GM18870 (cell line): Measurements from ENCODE around the gene DENND1C.

Experiments used
- ATAC-seq: cut with Tn5 transposase; IDR thresholded peaks from one replicate; pipeline ENCODE4 v1.9.1; 2021; ENCODE audit warnings: moderate library complexity; ENCODE audit not compliant: unreplicated experiment

DENND1C gene, protein sequence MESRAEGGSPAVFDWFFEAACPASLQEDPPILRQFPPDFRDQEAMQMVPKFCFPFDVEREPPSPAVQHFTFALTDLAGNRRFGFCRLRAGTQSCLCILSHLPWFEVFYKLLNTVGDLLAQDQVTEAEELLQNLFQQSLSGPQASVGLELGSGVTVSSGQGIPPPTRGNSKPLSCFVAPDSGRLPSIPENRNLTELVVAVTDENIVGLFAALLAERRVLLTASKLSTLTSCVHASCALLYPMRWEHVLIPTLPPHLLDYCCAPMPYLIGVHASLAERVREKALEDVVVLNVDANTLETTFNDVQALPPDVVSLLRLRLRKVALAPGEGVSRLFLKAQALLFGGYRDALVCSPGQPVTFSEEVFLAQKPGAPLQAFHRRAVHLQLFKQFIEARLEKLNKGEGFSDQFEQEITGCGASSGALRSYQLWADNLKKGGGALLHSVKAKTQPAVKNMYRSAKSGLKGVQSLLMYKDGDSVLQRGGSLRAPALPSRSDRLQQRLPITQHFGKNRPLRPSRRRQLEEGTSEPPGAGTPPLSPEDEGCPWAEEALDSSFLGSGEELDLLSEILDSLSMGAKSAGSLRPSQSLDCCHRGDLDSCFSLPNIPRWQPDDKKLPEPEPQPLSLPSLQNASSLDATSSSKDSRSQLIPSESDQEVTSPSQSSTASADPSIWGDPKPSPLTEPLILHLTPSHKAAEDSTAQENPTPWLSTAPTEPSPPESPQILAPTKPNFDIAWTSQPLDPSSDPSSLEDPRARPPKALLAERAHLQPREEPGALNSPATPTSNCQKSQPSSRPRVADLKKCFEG

DNA sequence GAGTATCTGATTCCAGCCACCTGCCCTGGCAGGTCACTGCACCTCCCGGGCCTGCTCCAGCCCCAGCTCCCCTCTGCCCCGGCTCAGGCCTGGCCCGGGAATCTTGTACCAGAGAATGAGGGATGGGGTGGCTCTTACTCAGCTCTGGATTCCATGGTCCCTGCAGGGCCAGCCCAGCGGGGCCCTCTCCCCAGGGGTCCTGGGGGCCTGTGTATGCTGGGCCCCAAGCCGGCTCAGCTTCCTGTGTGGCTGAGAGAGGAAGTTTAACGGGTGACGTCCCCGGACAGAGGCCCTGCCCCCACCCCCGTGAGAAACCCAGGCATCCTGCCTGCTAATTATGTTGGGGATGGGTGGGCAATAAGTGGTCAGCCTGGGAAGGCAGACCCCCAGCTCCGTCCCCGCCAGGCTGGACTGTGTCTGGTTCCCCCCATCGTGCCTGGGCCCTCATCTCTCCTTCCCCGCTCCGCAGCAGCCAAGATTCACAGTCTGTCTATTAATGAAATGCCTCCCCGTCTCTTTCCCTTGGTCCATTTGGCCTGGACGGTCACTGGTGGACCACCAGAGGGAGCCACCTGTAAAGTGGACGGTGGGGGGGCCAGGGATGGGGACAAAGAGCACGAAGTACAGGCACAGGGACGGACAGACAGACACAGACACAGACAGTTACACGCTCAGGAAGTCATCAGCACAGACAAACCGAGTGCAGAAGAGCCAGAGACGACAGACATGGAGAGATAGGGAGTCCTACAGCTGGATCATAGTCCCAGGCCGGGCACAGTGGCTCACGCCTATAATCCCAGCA is at the start of gene DENND1C:
DENND1C (minus strand) TSS at position 247 of the 802 bp plus-strand sequence; CDS start at position 155, 92 bp downstream.
- ATAC-seq, result no peak

DNA sequence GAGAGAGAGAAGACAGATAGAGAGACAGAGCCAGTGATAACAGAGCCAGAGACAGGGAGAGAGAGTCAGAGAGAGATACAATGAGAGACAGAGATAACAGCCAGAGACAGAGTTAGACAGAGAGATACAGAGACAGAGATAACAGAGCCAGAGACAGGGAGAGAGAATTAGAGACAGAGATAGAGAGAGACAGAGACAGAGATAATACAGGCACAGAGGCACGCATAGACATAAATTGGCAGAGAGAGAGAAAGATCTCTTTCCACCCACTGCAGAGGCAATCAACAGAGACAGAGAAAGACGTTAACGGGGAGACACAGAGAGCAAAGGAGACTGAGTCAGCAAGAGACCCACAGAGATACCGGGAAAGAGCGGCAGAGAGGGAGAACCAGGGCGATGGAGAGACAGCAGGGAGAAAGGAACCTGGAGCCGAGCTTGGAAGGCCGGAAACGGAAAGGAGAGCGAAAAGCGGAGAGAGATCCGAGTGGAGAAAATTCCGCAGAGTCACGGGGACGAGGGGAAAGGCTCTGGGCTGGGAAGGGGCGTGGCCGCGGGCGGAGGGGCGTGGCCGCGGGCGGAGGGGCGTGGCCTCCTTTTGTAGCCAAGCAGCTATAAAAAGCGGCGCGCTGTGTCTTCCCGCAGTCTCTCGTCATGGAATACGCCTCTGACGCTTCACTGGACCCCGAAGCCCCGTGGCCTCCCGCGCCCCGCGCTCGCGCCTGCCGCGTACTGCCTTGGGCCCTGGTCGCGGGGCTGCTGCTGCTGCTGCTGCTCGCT is 49.0 kb upstream of the DENND1C start, which contains the start of gene TNFSF9:
TNFSF9 (plus strand) TSS at position 641 of the 777 bp plus-strand sequence; CDS start at position 652, 11 bp downstream.
- ATAC-seq, result no peak

DNA sequence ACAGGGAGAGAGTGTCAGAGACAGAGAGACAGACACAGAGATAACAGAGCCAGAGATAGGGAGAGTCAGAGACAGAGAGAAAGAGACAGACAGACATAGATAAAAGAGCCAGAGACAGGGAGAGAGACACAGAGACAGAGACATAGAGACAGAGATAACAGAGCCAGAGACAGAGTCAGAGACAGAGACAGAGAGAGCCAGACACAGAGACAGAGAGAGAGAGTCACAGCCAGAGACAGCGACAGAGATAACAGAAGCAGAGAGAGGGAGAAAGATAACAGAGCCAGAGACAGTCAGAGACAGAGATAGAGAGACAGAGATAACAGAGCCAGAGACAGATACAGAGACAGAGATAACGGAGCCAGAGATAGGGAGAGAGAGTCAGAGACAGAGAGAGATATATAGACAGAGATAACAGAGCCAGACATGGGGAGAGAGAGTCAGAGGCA is 48.4 kb upstream of the DENND1C start:
- no peak for ATAC-seq

DNA sequence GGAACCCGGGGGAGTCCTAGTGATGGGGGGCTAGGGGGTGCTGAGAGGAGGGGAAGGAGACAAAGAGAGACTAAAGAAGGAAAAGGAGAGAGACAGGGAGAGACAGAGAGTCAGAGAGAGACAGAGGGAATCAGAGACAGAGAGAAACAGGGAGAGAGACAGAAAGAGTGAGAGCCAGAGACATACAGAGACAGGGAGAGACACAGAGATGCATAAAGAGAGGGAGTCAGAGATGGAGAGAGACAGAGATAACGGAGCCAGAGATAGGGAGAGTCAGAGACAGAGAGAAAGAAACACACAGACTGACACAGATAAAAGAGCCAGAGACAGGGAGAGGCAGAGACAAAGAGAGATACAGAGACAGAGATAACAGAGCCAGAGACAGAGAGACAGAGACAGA is 47.8 kb upstream of the DENND1C start:
- ATAC-seq, result no peak

DNA sequence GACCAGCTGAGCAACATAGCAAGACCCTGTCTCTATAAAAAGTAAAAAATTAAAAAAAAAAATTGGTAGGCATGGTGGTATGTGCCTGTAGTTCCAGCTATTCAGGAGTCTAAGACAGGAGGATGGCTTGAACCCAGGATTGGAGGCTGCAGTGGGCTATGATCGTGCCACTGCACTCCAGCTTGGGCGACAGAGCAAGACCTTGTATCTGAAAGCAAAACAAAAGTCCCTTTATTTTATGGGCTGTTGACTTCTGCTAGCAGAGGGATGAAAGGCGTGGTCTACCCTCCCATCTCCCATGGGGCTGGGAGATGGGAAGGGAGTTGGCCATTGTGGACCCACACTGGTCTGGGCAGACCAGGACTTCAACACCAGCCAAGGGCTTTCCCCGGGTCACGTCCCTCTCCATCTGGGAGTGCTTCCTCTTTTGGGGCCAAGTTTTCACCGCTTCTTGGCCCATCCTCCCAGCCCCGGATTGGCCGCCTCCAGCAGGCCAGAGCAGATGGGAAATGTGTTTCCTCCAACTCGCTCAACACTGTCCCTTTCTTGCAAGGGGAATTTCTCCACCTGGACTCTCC is 47.0 kb upstream of the DENND1C start:
- peak; percentile 6 for ATAC-seq

DNA sequence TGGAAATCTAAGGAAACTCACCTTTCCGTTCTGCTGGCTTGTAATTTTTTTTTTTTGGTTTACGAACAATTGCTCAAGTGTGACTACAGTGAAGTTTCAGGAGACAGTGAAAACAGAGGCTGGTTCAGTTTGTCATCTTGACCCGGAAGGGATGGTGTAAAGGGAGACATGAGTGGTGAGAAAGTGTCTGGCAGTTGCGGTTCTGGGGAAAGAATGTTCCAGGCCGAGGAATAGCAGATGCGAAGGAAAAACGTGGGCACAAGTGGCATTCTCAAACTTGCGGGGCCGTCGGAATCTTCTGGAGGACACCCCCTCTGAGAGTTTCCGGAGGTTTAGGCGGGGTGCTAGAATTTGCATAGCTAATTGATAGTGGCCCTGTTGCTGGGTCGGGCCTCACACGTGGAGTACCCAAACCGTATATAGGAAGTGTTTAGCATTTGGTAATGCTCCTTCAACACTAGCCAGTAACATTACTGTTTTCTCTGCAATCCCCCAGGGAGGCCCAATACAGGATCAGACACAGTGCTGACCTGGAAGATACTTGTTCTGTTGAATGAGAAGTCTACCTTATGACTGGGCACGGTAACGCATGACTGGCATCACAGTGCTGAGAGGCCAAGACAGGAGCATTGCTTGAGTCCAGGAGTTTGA is 46.4 kb upstream of the DENND1C start:
- peak; percentile 49 for ATAC-seq

DNA sequence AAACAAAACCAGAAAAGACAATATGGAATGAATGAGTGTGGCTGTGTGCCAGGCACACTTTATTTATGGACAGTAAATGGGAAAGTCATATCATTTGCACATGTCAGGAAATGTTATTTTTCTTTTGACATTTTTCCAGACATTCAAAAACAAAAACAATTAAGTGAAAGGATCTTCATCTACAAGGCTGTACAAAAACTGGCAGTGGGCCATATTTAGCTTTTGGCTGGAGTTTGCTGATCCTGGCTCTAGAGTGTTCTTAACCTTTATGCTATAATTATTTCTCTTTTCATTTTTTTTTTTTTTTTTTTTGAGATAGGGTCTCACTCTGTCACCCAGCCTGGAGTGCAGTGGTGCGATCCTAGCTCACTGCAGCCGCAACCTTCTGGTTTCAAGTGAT is 42.7 kb upstream of the DENND1C start:
- no peak for ATAC-seq

DNA sequence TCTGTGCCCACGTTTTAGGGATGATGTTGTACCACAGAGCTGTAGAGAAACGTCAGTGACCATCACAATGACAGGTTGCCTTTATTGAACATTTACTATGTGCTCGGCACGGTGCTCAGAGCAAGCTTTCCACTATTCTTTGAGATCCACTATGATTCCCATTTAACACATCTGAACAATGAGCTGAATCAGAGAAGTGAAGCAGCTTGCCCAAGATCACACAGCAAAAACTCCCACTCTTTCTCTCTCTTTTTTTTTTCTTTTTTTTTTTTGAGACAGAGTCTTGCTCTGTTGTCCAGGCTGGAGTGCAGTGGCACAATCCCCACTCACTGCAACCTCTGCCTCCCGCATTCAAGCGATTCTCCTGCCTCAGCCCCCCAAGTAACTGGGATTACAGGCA is 41.1 kb upstream of the DENND1C start:
- ATAC-seq, result no peak

DNA sequence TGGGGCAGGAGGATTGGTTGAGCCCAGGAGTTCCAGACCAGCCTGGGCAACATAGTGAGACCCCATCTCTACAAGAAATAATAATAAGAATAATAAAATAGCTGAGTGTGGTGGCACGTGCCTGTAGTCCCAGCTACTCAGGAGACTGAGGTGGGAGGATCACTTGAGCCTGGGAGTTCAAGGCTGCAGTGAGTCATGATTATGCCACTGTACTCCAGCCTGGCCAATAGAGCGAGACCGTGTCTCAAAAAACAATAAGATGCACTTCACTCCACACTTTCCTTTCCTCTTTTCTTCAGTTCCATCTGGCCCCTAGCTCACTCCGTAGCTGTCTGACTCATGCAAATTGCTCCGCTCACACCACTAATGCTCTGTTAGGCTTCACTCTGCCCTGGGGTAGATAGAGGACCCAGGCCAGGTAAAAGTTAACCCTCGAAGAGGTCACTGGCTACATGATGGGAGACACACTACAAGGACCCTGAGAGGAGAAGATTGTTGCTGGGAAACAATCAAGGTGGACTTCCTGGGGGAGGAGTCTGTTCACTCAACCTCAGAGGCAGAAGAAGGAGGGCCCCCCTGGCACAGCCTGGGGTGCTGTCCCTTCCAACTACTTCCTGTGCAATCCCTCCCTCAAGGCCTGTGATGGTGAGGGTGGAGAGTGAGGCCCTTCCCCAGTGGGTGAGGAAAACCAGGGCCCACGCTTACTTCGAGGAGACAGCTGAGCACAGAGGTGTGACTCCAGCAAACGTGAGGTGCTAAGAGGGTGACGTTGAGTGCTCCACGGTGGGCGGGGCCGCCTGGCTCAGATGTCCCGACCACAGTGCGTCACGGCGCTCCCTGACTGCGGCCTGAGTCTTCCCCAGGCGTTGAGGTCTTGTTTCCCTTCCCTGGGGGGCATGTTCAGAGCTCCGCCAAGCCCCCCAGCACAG is 40.4 kb upstream of the DENND1C start:
- ATAC-seq, result no peak

DNA sequence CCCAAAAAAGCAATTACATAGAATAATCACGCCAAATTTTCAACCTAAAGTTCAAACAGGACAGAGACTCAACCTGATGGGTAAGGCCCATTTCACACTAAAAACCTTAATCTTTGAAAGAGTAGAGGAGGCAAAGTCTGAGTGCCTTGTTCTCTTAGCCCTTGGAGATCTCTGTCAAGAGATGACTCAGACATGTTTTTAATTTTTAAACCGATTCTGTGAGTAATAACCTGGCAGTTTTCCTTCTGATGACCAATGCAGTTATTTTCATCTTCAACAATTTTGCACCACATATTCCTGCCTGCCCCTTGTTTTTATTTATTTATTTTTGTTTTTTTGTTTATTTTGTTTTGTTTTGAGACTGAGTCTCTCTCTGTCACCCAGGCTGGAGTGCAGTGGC is 37.7 kb upstream of the DENND1C start:
- ATAC-seq, result no peak

DNA sequence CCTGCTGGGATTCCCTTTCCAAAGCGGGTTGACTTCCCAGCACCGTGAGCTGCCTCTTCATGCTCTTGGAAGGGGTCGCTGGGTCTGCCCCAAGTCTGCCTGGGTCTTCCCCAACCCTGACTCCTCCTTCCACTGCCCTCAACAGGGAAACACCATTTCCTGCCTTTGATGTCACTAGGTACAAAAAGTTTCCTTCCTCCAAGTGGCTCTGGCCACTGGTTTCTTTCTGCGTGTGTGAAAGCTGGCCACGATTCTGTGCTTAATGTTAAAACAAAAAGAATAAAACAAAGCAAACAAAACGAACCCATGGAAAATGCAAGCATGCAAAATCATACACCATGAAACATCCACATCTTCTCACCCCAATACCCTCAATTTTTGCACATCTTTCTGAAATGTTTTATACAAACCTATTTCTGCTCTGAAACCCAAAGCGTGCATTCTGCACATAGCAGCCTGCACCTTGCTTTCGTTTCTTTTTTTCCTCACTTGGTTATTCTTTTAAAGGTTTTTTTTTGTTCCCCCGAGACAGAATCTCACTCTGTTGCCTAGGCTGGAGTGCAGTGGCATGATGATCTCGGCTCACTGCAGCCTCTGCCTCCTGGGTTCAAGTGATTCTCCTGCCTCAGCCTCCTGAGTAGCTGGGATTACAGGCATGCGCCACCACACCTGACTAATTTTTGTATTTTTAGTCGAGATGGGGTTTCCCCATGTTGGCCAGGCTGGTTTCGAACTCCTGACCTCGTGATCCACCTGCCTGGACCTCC is 36.7 kb upstream of the DENND1C start:
- peak; percentile 35 for ATAC-seq

DNA sequence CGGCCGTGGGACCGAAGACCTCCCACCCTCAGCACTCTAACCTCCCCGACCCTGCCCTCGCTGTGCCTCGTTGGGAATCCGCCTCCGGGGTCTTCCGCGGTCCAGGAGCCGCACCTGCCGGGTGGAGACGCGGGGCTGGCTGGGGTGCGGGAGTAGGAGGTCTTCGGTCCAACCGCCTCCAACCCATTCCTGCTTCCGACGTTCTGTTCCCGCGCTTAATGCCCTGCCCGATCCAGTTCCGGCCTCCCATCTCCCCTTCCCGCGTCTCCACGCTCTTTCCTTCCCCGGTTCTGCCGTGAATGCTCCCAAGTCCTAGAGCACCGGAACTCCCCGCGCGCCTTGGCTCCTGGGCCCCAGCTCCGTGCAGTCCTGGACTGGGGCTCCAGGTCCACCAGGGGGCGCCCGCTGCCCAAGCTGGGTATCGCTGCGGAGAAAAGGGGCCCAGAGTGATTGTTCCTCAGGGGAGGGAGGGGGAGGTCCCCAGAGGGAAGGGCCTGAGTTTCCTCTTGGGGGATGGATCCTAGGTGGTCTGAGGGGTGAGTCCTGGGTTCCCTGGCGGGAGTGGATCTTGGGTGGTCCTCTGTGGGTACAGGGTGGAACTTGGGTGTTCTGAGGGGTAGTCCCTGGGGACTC is 35.2 kb upstream of the DENND1C start:
- ATAC-seq, result no peak

DNA sequence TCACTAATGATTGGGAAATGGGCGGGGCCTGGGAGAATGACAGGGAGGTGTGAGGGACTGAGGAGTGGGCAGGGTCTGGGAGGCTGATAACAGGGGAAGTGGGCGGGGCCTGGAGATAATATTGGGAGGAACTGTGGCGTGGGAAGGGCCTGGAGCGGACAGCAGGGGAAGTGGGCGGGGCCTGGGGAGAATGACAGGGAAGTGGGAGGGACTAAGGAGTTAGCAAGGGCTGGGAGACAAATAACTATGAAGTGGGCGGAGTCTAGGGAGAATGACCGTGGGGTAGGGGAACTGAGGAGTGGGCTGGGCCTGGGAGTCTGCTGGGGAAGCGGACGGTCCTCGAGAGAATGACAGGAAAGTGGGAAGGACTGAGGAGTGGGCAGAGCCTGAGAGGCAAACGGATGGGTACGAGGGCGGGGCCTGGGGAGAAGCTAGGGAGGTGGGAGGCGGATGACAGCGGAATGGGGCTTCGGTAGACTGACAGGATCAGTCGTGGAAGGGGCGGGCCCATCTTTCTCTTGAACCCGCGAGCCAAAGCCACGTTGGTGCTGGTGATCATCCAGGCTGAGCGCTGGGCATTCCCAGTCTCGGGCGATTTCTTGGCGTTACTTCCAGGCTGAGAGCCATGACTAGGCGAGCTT is 34.6 kb upstream of the DENND1C start:
- ATAC-seq, result peak; percentile 31

DNA sequence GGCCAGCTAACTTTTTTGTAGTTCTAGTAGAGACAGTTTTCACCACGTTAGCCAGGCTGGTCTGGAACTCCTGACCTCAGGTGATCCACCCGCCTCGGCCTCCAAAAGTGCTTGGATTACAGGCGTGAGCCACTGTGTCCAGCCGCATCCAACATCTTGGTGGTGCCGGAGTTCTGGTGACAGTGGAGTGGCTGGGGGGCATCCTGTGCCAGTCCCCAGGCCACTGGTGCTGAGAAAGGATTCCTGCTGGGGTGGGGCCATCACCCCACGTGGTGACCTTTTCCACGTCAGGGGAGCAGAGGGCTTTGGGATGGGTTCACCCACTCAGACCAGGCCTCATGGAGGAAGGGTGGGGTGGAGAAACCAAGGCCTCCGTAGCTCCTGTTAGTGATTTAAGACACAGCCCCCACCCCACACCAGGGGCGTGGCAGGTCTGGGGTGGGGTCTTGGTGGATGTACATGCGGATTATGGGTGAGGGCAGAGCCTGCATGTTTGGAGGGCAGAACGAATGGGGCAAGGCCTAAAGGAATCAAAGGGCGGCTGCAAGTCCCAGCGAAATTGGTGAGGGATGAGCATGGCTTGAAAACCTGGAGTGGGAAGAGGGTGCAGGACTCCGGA is 33.4 kb upstream of the DENND1C start:
- ATAC-seq, result no peak

DNA sequence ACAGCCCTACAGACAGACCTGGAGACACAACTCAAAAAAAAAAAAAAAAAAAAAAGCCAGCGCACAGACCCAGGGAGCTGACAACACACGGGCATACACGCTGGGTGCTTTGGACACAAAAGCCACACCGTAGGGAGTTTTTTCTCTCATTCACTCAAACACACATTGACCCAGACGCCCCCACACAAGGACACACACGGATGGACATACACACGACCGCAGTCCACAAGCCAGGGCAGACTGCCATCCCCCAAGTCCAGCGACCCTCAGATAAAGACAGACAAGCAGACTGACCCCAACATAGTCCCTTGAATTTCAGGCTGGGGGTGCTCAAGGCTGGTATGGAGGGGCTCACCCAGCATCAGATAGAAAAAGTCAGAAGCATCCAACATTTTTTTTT is 32.5 kb upstream of the DENND1C start:
- ATAC-seq, result no peak

DNA sequence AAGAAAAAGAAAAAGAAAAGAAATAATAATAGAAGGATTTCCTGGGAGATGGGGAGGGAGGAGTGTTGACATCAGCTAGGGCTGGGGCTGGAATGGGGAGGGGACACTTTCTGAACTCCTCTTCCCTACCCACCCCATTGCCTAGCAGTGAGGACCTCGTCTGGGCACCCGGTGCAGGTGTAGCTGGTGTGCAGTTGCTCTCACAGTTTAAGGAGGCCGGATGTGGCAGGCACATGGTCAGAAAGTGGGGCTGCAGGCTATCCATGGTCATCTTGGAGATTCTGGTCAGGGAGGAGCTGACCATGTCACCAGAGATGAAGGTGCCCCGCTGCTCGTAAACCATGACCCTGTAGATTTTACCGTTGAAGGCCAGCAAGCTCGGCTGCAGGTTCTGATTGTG is 29.0 kb upstream of the DENND1C start:
- ATAC-seq, result no peak
